ENCODE results near the gene RTN4RL1. TPM values are rescaled to one million over a fixed set of nuclear protein-coding genes. Genes with fewer than 3 reads are reported as not detected.

RTN4RL1 gene
- total RNA-seq, 1 donor from 2014 or later = 50.3 TPM

DNA sequence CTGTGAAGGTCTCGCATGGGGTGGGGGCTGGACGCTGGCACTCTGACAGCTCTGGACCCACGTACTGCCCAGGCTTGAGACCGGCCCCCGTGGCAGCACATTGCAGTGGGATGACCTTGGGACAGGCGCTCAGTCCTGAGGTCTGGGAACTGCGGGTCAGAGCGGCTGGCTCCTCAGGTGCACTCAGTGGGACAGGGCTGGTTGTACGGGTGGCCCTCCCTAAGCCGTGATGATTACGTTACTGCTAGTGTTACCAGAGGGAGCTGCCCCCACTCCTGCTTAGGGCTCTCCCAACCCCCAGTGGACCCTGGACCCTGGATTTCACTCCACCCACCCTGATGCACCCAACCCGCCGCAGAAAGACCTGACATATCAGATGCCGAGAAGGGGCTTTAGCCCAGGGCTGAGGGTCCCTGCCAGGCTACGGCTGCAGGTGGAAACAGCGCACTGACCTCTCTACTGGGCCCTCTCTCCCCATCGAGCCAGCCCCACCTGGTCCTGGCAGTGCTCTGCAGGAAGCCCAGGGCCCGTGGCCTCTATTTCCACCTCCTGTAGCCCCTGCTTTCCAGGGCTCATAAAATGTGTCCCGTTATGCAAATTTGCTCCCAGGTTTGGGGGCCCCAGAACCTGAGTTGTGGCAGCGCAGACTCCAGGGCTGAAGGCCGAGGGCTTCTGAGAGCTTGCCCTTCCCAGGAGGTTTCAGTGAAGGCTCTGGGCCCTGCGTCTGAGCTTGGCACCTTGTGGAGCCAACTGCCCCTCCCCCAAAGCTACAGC lies 77.2 kb downstream of the RTN4RL1 start:
- no peak overlapping the region for H3K4me3 Mint-ChIP-seq (ENCODE audit: unreplicated experiment)
- H3K27me3 Mint-ChIP-seq (ENCODE audit: unreplicated experiment) = peaks cover 15% of the 10 kb centered on the region
- peaks cover 32% of the 10 kb centered on the region for H3K4me1 Mint-ChIP-seq (ENCODE audit: low read depth, unreplicated experiment)
- DNase-seq = no peak
- TF ChIP-seq, protein P1, sequence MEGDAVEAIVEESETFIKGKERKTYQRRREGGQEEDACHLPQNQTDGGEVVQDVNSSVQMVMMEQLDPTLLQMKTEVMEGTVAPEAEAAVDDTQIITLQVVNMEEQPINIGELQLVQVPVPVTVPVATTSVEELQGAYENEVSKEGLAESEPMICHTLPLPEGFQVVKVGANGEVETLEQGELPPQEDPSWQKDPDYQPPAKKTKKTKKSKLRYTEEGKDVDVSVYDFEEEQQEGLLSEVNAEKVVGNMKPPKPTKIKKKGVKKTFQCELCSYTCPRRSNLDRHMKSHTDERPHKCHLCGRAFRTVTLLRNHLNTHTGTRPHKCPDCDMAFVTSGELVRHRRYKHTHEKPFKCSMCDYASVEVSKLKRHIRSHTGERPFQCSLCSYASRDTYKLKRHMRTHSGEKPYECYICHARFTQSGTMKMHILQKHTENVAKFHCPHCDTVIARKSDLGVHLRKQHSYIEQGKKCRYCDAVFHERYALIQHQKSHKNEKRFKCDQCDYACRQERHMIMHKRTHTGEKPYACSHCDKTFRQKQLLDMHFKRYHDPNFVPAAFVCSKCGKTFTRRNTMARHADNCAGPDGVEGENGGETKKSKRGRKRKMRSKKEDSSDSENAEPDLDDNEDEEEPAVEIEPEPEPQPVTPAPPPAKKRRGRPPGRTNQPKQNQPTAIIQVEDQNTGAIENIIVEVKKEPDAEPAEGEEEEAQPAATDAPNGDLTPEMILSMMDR (IDR thresholded peaks at IDR 0.05; ENCODE audit: partially characterized antibody, unreplicated experiment) = no peak
- peaks cover 9% of the 10 kb centered on the region for H3K36me3 Mint-ChIP-seq (ENCODE audit: unreplicated experiment)
- peaks cover 27% of the 10 kb centered on the region for H3K9me3 Mint-ChIP-seq (ENCODE audit: unreplicated experiment)
- no peak overlapping the region for H3K27ac Mint-ChIP-seq (ENCODE audit: unreplicated experiment)

DNA sequence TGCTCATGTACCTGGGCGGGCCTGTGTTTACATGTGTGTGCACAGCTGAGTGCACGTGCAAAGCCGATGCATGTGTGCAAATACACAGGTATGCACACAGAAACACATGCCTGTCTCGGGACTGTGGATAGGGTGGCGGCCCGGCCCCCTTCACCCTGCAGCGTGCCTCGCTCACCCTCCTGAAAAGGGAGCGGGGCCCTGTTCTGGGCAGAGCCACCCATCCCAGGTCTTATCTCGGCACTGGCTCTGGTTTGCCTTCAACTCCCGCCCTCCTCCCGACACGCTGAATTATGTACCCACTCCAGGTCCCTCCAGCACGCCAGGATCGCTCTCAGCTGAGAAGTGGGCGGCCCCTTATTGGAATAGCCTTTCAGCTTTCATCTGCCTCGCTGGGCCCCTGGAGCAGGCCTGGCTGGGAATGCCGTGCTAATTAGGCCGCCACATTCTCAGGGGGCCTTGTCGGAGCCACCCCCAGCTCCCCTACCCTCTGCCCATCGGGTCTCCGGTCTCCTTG lies 77.8 kb downstream of the RTN4RL1 start:
- Mint-ChIP-seq H3K27ac (ENCODE audit: unreplicated experiment) (no peak overlapping the region), H3K4me1 (ENCODE audit: low read depth, unreplicated experiment) (peaks cover 32% of the 10 kb centered on the region), H3K36me3 (ENCODE audit: unreplicated experiment) (peaks cover 9% of the 10 kb centered on the region), H3K27me3 (ENCODE audit: unreplicated experiment) (peaks cover 15% of the 10 kb centered on the region), H3K4me3 (ENCODE audit: unreplicated experiment) (no peak overlapping the region), H3K9me3 (ENCODE audit: unreplicated experiment) (peaks cover 27% of the 10 kb centered on the region)
- DNase-seq = no peak
- TF ChIP-seq, protein P1 (IDR thresholded peaks at IDR 0.05; ENCODE audit: partially characterized antibody, unreplicated experiment) = no peak

DNA sequence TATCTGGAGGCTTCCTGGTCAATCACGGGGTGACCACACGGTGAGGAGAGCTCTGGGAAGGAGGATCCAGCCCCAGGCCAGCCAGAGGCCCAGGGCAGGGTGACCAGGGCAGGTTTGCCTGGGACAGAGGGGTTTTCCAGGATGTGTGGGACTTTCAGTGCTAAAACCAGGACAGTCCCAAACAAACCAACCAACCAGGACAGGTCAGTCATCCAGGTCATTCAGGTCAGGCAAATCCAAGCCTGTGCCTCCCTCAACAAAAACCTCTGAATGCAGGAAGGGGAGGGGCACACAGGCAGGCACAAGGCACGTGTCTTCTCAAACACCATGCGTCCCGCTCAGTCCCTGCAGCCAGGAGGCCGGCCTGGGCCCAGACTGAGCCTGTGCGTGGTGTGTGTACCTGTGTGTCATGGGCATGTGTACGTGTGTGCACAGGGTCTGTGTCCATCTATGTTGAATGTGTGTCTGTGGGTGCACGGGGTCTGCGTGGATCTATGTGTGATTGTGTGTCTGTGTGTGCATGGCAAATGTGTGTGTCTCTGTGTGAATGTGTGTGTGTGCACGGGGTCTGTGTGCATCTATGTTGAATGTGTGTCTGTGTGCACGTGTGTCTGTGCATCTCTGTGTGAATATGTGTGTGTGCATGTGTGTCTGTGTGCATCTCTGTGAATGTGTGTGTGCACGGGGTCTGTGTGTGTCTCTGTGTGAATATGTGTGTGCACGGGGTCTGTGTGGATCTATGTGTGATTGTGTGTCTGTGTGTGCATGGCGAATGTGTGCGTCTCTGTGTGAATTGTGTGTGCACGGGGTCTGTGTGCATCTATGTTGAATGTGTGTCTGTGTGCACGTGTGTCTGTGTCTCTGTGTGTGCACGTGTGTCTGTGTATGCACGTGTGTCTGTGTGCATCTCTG lies 78.9 kb downstream of the RTN4RL1 start:
- Mint-ChIP-seq H3K36me3 (ENCODE audit: unreplicated experiment) (peaks cover 5% of the 10 kb centered on the region), H3K9me3 (ENCODE audit: unreplicated experiment) (peaks cover 21% of the 10 kb centered on the region), H3K4me1 (ENCODE audit: low read depth, unreplicated experiment) (peaks cover 26% of the 10 kb centered on the region), H3K27ac (ENCODE audit: unreplicated experiment) (peak overlapping the region; percentile 70), H3K4me3 (ENCODE audit: unreplicated experiment) (peak overlapping the region; percentile 62), H3K27me3 (ENCODE audit: unreplicated experiment) (peaks cover 15% of the 10 kb centered on the region)
- DNase-seq = no peak
- TF ChIP-seq, protein P1 (IDR thresholded peaks at IDR 0.05; ENCODE audit: partially characterized antibody, unreplicated experiment) = no peak

DNA sequence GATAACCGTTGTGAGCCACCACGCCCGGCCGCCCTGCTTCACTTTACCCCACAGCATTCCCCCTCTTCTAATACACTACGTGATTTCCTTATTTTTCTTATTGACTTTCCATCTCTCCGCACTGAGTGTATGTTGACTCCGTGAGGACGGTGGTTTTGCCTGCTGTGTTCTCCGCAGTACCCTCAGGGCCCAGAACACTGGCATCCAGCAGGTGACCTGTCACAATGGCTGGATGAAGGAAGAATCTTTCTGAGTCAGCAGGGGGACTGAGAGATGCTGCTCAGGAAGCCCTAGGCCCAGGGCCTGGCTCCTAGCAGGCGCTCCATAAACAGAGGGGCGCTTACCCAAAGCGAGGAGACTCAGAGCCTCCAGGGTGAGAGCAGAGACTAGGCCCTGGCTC lies 79.5 kb downstream of the RTN4RL1 start:
- H3K27ac Mint-ChIP-seq (ENCODE audit: unreplicated experiment) = no peak overlapping the region
- peaks cover 23% of the 10 kb centered on the region for H3K9me3 Mint-ChIP-seq (ENCODE audit: unreplicated experiment)

More for the DNA sequence above, 79.5 kb downstream of the RTN4RL1 start:
- DNase-seq = no peak
- Mint-ChIP-seq H3K27me3 (ENCODE audit: unreplicated experiment) (peaks cover 17% of the 10 kb centered on the region), H3K4me1 (ENCODE audit: low read depth, unreplicated experiment) (peaks cover 31% of the 10 kb centered on the region), H3K4me3 (ENCODE audit: unreplicated experiment) (no peak overlapping the region), H3K36me3 (ENCODE audit: unreplicated experiment) (peaks cover 5% of the 10 kb centered on the region)
- TF ChIP-seq, protein P1 (IDR thresholded peaks at IDR 0.05; ENCODE audit: partially characterized antibody, unreplicated experiment) = no peak

Data from glutamatergic neuron (in vitro differentiated cells).